ENCODE results near the gene APOA1. TPM values are rescaled to one million over a fixed set of nuclear protein-coding genes. Genes with fewer than 3 reads are reported as not detected.

The APOA1 gene
- 0.22 TPM in 1 of 2 replicates, not detected in the other for total RNA-seq

DNA sequence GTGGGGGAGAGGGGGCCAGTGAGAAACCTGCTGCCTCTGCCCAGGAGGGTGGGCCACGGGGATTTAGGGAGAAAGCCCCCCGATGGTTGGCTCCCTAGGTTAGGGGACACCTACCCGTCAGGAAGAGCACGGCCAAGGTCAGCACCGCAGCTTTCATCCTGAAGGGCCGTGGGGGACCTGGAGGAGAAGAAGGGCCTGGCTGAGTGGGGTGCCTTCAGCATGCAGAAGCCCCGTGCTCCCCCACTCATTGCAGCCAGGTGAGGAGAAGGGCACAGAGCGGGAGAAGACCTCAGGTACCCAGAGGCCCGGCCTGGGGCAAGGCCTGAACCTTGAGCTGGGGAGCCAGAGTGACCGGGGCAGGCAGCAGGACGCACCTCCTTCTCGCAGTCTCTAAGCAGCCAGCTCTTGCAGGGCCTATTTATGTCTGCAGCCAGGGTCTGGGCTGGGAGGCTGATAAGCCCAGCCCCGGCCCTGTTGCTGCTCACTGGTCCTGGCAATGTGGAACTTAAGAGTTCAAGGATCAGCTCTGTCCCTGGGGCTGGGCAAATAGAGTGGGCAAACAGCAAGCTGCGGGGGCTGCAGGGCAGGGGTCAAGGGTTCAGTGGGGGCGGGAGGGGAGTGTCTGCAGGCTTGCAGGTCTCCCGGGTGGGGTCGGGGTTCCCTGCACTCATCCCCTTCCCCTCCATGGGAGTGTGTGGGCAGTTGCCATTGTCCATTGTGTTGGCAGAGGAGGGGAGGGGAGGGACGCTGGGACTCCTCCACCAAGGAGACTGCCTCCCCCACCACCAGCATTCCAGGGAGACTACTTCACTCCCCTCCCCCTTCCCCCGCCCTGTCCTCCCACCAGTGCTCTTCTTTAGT lies at the start of gene APOA1:
TSS of gene APOA1 (minus strand) at position 392 of the 861 bp plus-strand sequence. CDS start at position 157, 235 bp downstream.
- Mint-ChIP-seq H3K27me3 (ENCODE audit: insufficient read depth) (no peaks in the 10 kb centered on the region), H3K9me3 (no peaks in the 10 kb centered on the region), H3K27ac (no peak within 1 kb of the TSS), H3K4me1 (ENCODE audit: low read depth) (peaks cover 5% of the 10 kb centered on the region), H3K36me3 (ENCODE audit: low read depth) (no peaks in the 10 kb centered on the region), H3K4me3 (no peak within 1 kb of the TSS)
- intact Hi-C loops (cut with micrococcal nuclease), result no loop called here
- no peak for DNase-seq (ENCODE audit: low spot score)

DNA sequence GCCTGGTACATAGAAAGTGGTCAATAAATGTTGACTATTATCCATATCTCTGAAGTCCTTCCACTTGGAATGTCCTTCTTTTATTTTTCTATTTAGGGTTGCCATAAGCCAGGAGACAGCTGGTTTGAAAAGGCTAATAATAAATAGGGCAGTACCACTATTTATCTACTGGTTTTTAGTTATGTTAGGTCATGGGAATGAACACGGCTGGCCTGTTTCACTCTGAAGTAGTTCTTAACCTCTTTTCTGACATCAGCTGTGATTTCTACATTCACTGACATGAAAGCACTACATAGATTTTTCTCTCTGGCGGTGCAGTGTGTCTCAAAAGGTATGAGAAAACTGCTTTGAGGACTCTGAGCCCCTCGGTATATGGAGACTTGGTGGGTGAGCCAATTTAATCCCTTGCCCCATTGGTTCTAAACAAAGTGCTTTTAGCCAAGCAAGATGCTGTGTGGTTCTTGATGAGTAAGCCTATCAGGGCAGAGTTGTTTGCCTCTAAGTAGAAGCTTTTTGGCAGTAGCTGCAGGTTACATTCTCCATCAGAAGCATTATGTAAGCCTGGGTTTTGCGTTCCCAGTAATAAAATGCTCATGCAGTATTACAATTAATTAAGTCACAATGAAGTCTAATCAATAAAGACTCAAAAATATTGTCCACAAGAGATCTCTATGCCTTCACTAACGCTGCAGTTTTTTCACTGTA lies 48.7 kb upstream of the APOA1 start:
- peaks cover 29% of the 10 kb centered on the region for H3K4me1 Mint-ChIP-seq (ENCODE audit: low read depth)
- H3K27ac Mint-ChIP-seq, result no peak overlapping the region
- no peaks in the 10 kb centered on the region for H3K9me3 Mint-ChIP-seq
- H3K4me3 Mint-ChIP-seq, result no peak overlapping the region
- no peak for DNase-seq (ENCODE audit: low spot score)
- intact Hi-C loops (cut with micrococcal nuclease), result no loop called here
- peaks cover 20% of the 10 kb centered on the region for H3K36me3 Mint-ChIP-seq (ENCODE audit: low read depth)
- H3K27me3 Mint-ChIP-seq (ENCODE audit: insufficient read depth), result no peaks in the 10 kb centered on the region

DNA sequence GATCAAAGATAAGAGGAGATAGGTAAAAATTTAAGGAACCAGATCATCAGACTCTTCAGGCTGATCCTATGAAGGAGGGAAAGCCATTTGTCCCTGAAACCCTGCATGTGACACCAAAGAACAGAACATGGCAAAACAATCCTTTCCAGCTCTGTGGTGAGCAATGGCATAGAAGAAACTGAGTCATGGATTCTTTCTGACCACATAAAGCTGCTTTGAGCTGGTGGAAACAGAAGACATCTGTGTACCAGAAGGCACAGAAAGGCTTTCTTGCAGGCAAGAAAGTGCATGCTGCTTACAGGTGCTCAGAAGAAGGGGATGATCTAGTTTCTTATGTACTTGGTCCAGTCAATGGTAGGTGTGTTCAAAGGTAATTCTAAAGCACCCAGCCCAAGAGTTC lies 45.0 kb upstream of the APOA1 start:
- H3K36me3 Mint-ChIP-seq (ENCODE audit: low read depth), result peaks cover 9% of the 10 kb centered on the region
- intact Hi-C loops (cut with micrococcal nuclease), result loop anchor here (2.0 to 5.0 kb wide), 2 partner anchors 48 to 145 kb away; no protein-coding TSS in a partner anchor
- no peaks in the 10 kb centered on the region for H3K27me3 Mint-ChIP-seq (ENCODE audit: insufficient read depth)

DNA sequence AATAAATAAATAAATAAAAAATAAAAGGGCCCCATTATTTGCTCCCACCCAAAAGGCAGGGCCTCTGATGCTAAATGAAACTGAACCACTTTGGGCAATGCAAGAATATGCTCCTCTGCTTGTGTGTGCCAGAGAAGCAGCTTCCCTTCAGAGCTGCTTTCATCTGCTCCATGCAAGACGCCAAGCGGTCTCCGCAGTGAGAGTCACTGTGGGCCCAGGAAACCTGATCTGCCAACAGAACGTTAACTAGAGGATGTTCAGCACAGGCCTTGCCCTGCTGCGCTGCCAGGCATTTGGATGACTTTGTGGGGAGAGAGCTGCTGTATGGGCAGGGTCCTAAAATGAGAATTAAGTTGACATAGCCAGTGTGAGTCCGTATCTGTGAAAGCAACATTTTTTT lies 43.7 kb upstream of the APOA1 start:
- H3K4me3 Mint-ChIP-seq, result no peak overlapping the region
- peaks cover 9% of the 10 kb centered on the region for H3K36me3 Mint-ChIP-seq (ENCODE audit: low read depth)
- H3K9me3 Mint-ChIP-seq, result no peaks in the 10 kb centered on the region
- intact Hi-C loops (cut with micrococcal nuclease), result loop anchor here (2.0 to 5.0 kb wide), 2 partner anchors 28 to 146 kb away; no protein-coding TSS in a partner anchor
- no peak for DNase-seq (ENCODE audit: low spot score)
- peaks cover 19% of the 10 kb centered on the region for H3K4me1 Mint-ChIP-seq (ENCODE audit: low read depth)
- no peaks in the 10 kb centered on the region for H3K27me3 Mint-ChIP-seq (ENCODE audit: insufficient read depth)
- H3K27ac Mint-ChIP-seq, result no peak overlapping the region

More for the DNA sequence above, 45.0 kb upstream of the APOA1 start:
- H3K27ac Mint-ChIP-seq, result peak overlapping the region; percentile 49
- H3K9me3 Mint-ChIP-seq, result no peaks in the 10 kb centered on the region
- H3K4me3 Mint-ChIP-seq, result no peak overlapping the region
- peaks cover 19% of the 10 kb centered on the region for H3K4me1 Mint-ChIP-seq (ENCODE audit: low read depth)
- no peak for DNase-seq (ENCODE audit: low spot score)

DNA sequence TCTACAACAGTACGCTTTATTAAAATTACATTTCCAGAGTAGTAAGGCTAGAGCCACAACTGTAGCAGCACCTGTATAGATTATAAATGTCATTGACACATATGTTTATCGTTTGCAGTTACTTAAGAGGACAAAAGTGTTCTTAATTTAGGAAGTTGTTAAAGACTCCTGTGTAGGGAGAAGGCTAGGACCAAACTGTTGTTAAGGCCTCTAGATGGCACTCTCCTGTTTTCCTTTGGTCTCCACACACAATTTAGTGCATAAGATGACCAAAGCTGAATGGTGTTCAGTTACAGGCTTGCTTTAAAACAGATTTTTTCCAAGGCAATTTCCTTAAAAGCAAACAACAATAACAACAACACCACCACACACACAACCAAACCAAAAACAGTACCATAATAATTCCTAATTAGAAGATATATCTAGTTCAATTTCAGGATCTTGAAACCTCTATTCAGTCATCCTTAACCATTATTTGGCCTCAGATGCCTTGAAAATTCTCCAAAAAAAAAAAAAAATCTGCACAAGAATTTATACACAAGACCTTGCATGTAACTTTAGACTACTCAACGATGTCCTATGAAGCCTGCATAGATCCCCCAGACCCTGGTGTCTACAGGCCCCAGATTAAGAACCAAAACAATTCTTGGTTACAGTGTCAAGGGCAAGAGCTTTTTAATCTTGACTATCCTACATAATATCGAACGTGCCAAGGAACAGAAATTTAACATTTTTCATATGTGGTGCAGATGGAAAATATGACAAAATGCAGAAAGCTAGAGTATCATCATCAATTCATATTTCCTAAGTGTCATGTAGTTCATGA lies 42.6 kb upstream of the APOA1 start:
- H3K4me3 Mint-ChIP-seq, result no peak overlapping the region
- H3K4me1 Mint-ChIP-seq (ENCODE audit: low read depth), result peaks cover 25% of the 10 kb centered on the region
- peak overlapping the region; percentile 66 for H3K27ac Mint-ChIP-seq
- H3K36me3 Mint-ChIP-seq (ENCODE audit: low read depth), result peaks cover 13% of the 10 kb centered on the region
- H3K9me3 Mint-ChIP-seq, result no peaks in the 10 kb centered on the region
- H3K27me3 Mint-ChIP-seq (ENCODE audit: insufficient read depth), result no peaks in the 10 kb centered on the region
- no peak for DNase-seq (ENCODE audit: low spot score)
- intact Hi-C loops (cut with micrococcal nuclease), result loop anchor here (1.0 to 5.0 kb wide), 5 partner anchors 27 to 347 kb away; partner anchors contain the start of gene APOA5

DNA sequence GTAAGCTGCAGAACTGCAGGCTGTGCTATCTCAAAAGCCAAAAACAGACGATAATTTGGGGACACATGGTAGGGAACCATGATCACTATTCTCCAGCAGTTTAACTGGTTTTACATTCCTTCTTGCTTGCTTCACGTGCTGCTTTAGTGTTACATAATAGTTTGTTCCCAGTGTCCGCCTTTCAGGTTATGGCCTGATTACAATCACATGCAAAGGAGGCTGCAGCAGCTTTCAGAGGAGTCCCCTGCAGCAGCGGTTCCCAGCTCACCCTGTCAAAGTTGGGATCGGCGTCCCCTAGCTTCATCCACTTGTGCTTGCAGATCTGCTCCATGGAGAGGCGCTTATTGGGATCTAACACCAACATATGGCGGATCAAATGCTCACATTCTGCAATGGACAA lies 39.2 kb upstream of the APOA1 start:
- peaks cover 32% of the 10 kb centered on the region for H3K36me3 Mint-ChIP-seq (ENCODE audit: low read depth)
- no peak overlapping the region for H3K27ac Mint-ChIP-seq
- no peak overlapping the region for H3K4me3 Mint-ChIP-seq
- peaks cover 16% of the 10 kb centered on the region for H3K4me1 Mint-ChIP-seq (ENCODE audit: low read depth)
- intact Hi-C loops (cut with micrococcal nuclease), result no loop called here
- DNase-seq (ENCODE audit: low spot score), result no peak
- no peaks in the 10 kb centered on the region for H3K9me3 Mint-ChIP-seq
- H3K27me3 Mint-ChIP-seq (ENCODE audit: insufficient read depth), result no peaks in the 10 kb centered on the region

DNA sequence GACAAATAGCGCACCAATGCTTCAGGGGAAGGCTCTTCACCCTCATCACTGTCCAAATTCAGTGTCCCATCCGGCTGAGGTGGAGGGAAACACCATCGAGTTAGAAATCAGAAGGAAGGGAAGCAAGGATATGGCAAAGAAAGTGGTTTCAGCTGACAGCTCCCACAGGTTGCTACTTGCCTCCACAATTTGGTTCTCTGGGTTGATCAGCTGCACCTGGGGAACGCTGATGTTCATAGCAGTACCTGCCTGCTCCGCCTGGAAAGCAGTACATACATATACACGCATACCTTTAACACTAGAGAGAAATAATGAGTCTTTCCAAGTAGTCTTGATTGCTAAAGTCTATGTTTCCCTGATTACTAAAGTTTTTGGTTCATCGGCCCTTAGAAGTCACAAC lies 37.8 kb upstream of the APOA1 start:
- no peak overlapping the region for H3K4me3 Mint-ChIP-seq
- H3K4me1 Mint-ChIP-seq (ENCODE audit: low read depth), result peaks cover 26% of the 10 kb centered on the region
- H3K36me3 Mint-ChIP-seq (ENCODE audit: low read depth), result peaks cover 39% of the 10 kb centered on the region
- no peaks in the 10 kb centered on the region for H3K27me3 Mint-ChIP-seq (ENCODE audit: insufficient read depth)
- no peak for DNase-seq (ENCODE audit: low spot score)
- intact Hi-C loops (cut with micrococcal nuclease), result no loop called here
- H3K9me3 Mint-ChIP-seq, result no peaks in the 10 kb centered on the region
- H3K27ac Mint-ChIP-seq, result no peak overlapping the region

DNA sequence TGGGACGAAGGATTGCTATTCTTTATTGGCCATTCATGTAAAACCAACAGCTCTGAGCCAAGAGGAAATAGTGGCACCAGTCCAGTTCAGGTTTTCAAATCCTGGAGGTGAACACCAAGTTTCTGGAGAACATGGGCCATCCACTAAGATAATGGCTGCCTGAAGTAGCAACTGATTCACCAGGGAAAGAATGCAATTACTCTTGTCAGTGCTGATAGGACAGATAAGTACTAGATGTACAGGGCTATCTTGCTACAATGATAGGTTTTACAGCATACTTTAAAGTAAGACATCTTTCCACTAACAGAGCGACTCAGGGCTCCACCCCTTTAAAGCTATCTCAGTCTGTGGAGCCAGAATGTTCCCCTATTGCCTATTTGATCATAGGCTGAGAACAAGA lies 36.8 kb upstream of the APOA1 start:
- Mint-ChIP-seq H3K9me3 (no peaks in the 10 kb centered on the region), H3K4me1 (ENCODE audit: low read depth) (peaks cover 30% of the 10 kb centered on the region), H3K4me3 (no peak overlapping the region), H3K27me3 (ENCODE audit: insufficient read depth) (no peaks in the 10 kb centered on the region), H3K36me3 (ENCODE audit: low read depth) (peaks cover 45% of the 10 kb centered on the region), H3K27ac (no peak overlapping the region)
- DNase-seq (ENCODE audit: low spot score), result no peak
- intact Hi-C loops (cut with micrococcal nuclease), result no loop called here

DNA sequence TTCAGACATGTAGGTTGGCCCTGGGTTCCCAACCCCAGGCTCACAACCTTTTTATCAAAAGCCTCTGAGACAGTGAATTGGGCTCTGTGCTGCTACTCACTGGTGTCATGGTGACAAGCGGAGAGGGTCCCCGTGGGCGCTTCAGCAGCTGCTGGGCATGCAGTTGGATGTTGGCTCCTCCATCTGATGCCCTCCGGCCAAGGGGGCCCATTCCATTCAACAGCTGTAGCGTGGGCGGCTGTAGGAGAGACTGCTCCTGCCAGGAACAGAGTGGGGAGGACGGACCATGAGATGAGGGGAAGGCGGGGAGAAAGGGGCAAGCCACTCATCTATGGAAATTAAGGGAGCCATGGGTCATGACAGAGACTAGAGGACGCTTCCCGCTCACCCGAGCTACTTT lies 36.0 kb upstream of the APOA1 start:
- no peak overlapping the region for H3K27ac Mint-ChIP-seq
- H3K27me3 Mint-ChIP-seq (ENCODE audit: insufficient read depth), result no peaks in the 10 kb centered on the region
- no peak overlapping the region for H3K4me3 Mint-ChIP-seq
- intact Hi-C loops (cut with micrococcal nuclease), result no loop called here
- peaks cover 48% of the 10 kb centered on the region for H3K36me3 Mint-ChIP-seq (ENCODE audit: low read depth)
- DNase-seq (ENCODE audit: low spot score), result no peak
- no peaks in the 10 kb centered on the region for H3K9me3 Mint-ChIP-seq
- peaks cover 30% of the 10 kb centered on the region for H3K4me1 Mint-ChIP-seq (ENCODE audit: low read depth)

DNA sequence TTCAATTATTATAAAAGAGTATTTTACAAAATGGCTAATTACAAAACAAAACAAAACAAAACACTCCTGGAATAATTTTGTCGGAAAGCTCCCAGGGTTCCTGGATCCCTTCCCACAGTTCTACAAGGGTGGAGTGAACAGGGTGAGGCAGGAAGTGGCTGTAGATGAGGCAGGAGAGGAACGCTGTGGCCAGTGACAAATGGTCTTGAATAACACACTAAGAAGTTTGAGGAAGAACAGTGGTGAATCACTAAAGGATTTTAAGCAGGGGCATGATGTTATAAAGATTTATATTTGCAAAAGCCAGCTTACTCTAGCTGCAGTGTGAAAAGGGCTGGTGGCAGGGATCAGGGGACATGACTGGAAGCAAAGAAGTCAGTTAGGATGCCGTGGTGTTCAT lies 33.8 kb upstream of the APOA1 start:
- DNase-seq (ENCODE audit: low spot score), result no peak
- no peak overlapping the region for H3K4me3 Mint-ChIP-seq
- peaks cover 59% of the 10 kb centered on the region for H3K36me3 Mint-ChIP-seq (ENCODE audit: low read depth)
- H3K27me3 Mint-ChIP-seq (ENCODE audit: insufficient read depth), result no peaks in the 10 kb centered on the region
- H3K4me1 Mint-ChIP-seq (ENCODE audit: low read depth), result peaks cover 30% of the 10 kb centered on the region
- H3K9me3 Mint-ChIP-seq, result no peaks in the 10 kb centered on the region
- intact Hi-C loops (cut with micrococcal nuclease), result no loop called here
- no peak overlapping the region for H3K27ac Mint-ChIP-seq

DNA sequence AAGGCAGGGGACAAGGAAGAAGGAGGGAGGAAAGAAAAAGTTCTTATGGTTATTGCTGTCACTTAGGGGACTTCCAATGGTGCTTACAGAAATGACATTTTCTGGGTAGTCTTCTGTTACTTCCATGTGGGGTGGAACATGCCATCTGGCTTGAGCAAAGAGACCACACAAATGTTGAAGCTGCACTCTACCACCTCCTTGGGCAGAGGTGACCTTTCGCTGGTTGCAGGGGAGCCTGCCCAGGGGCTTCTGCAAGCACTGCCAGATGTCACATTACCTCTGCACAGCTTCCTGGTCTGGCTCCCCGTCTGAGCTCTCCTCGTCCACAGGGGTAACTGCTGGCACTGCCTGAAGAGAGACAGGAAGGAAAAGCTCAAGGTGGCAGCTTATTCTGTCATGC lies 32.6 kb upstream of the APOA1 start:
- Mint-ChIP-seq H3K27ac (peak overlapping the region; percentile 37), H3K27me3 (ENCODE audit: insufficient read depth) (no peaks in the 10 kb centered on the region)
- intact Hi-C loops (cut with micrococcal nuclease), result no loop called here

DNA sequence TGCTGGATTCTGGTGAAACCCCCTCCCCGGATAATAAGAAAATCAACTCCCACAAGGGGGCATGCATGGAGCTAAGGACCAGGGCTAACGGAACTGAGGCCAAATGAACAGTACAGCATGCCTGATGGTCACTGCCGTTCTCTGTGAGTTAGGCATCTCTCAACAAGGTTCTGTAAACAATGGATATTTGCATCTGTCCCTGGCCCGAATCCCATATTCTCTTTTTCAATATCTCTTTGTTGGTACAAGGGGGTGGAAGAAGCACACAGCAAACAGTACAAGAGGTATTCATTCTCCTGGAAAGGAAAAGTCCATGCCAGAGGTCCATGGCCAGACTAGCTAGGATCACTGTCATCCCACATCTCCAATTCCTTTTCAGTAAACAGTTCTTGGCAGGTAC lies 32.2 kb upstream of the APOA1 start:
- intact Hi-C loops (cut with micrococcal nuclease), result no loop called here
- Mint-ChIP-seq H3K4me3 (no peak overlapping the region), H3K4me1 (ENCODE audit: low read depth) (peaks cover 30% of the 10 kb centered on the region), H3K36me3 (ENCODE audit: low read depth) (peaks cover 57% of the 10 kb centered on the region), H3K9me3 (no peaks in the 10 kb centered on the region), H3K27me3 (ENCODE audit: insufficient read depth) (no peaks in the 10 kb centered on the region), H3K27ac (peak overlapping the region; percentile 37)
- no peak for DNase-seq (ENCODE audit: low spot score)

More for the DNA sequence above, 32.6 kb upstream of the APOA1 start:
- no peaks in the 10 kb centered on the region for H3K9me3 Mint-ChIP-seq
- DNase-seq (ENCODE audit: low spot score), result no peak
- H3K36me3 Mint-ChIP-seq (ENCODE audit: low read depth), result peaks cover 58% of the 10 kb centered on the region
- peaks cover 31% of the 10 kb centered on the region for H3K4me1 Mint-ChIP-seq (ENCODE audit: low read depth)
- H3K4me3 Mint-ChIP-seq, result no peak overlapping the region
